SK-N-SH (cell line): ENCODE results near the gene C7. TPM values are rescaled to one million over a fixed set of nuclear protein-coding genes. Genes with fewer than 3 reads are reported as not detected.
A peak's percentile ranks its signal among the peaks of the same experiment; 100 is the strongest.

Experiments used
- CTCF ChIA-PET: fragments of 300-600, 350-600 bp; formaldehyde crosslinking; extraction: SDS; loops from one replicate; lab custom pipeline; 2021; lab: Yijun Ruan, JAX
- POLR2A ChIA-PET: fragments of 350-600 bp; sonication (Branson Sonifier 250); formaldehyde crosslinking; extraction: SDS; loops from one replicate; lab custom pipeline; 2020; ENCODE audit warnings: antibody characterized with exemption, inconsistent platforms; lab: Yijun Ruan, JAX
- DNase-seq: peaks from one replicate; pipeline ENCODE4 v3.0.0; 2012
- H2AFZ ChIP-seq: fragments of 200-600 bp; sonication (generic); 2 replicates; pipeline ENCODE4 v1.8.1; 2016; ENCODE audit warnings: antibody characterized with exemption, mild to moderate bottlenecking, low read depth
- H3F3A ChIP-seq: fragments of 200-600 bp; sonication (generic); replicated peaks from 2 replicates; pipeline ENCODE3; 2016; ENCODE audit warnings: antibody characterized with exemption, mild to moderate bottlenecking; ENCODE audit not compliant: insufficient read depth
- H3K27ac ChIP-seq, 2 experiments: fragments of 200-500 bp in 1 of 2; fragments of 200-600 bp in 1 of 2; sonication (Bioruptor generic) in 1 of 2; sonication (generic), shearing (Covaris generic) in 1 of 2; 2 replicates each; pipeline versions ENCODE4 v1.5.1 to v1.6.1; 2014 to 2016; ENCODE audit warnings: low read depth in 2 of 2, inconsistent platforms in 1 of 2, low read length in 1 of 2, mild to moderate bottlenecking in 1 of 2, mixed read lengths in 1 of 2
- H3K27me3 ChIP-seq: fragments of 200-600 bp; sonication (generic), shearing (Covaris generic); 2 replicates; pipeline ENCODE4 v1.6.1; 2016; ENCODE audit warnings: mixed run types; ENCODE audit not compliant: insufficient read depth
- H3K36me3 ChIP-seq, 2 experiments: fragments of 200-500 bp in 1 of 2; fragments of 200-600 bp in 1 of 2; sonication (Bioruptor generic) in 1 of 2; sonication (generic) in 1 of 2; replicated peaks in 1 of 2; 2 replicates each; pipeline versions ENCODE3 to v1.5.1; 2014 to 2016; ENCODE audit warnings: low read length in 1 of 2, mild to moderate bottlenecking in 1 of 2; ENCODE audit not compliant: insufficient read depth in 2 of 2, control insufficient read depth in 1 of 2
- H3K4me1 ChIP-seq, 2 experiments: fragments of 200-500 bp in 1 of 2; fragments of 200-600 bp in 1 of 2; sonication (Bioruptor generic) in 1 of 2; sonication (generic), shearing (Covaris generic) in 1 of 2; 2 replicates each; pipeline versions ENCODE4 v1.5.1 to v1.6.1; 2014 to 2016; ENCODE audit warnings: low read depth in 1 of 2, low read length in 1 of 2, mixed run types in 1 of 2; ENCODE audit not compliant: insufficient read depth in 2 of 2, control insufficient read depth in 1 of 2
- H3K4me2 ChIP-seq: fragments of 200-600 bp; sonication (generic), shearing (Covaris generic); 2 replicates; pipeline ENCODE4 v1.6.1; 2017; ENCODE audit warnings: mixed run types
- H3K4me3 ChIP-seq, 2 experiments: fragments of 200-500 bp in 1 of 2; fragments of 200-600 bp in 1 of 2; sonication (Bioruptor generic) in 1 of 2; sonication (generic), shearing (Covaris generic) in 1 of 2; 2 replicates each; pipeline versions ENCODE4 v1.5.1 to v1.8.1; 2014 to 2016; ENCODE audit warnings: low read depth in 2 of 2, inconsistent platforms in 1 of 2, low read length in 1 of 2, mild to moderate bottlenecking in 1 of 2, mixed read lengths in 1 of 2, moderate library complexity in 1 of 2
- H3K79me2 ChIP-seq: fragments of 200-600 bp; sonication (generic); 2 replicates; pipeline ENCODE4 v1.8.1; 2017; ENCODE audit warnings: mild to moderate bottlenecking; ENCODE audit not compliant: insufficient read depth
- H3K9ac ChIP-seq: fragments of 200-600 bp; sonication (generic); 2 replicates; pipeline ENCODE4 v1.6.1; 2017; ENCODE audit warnings: mixed run types
- H3K9me2 ChIP-seq: fragments of 200-600 bp; sonication (generic); 2 replicates; pipeline ENCODE4 v1.6.1; 2017; ENCODE audit warnings: mixed run types
- H3K9me3 ChIP-seq: fragments of 200-600 bp; sonication (generic); 2 replicates; pipeline ENCODE4 v1.6.1; 2017; ENCODE audit warnings: mixed run types, mild to moderate bottlenecking, moderate library complexity
- H4K20me1 ChIP-seq: fragments of 200-600 bp; sonication (generic); 2 replicates; pipeline ENCODE4 v1.6.1; 2017; ENCODE audit warnings: mild to moderate bottlenecking, mixed run types; ENCODE audit not compliant: insufficient read depth
- CHD2 ChIP-seq: fragments of 150-350 bp; IDR thresholded peaks from 2 replicates; pipeline ENCODE4 v1.6.1; 2018; ENCODE audit warnings: low read length; ENCODE audit not compliant: partially characterized antibody
- EP300 ChIP-seq, 2 experiments: IDR thresholded peaks; 2 replicates each; pipeline versions ENCODE4 v1.4.0 to v1.6.1; 2012; ENCODE audit warnings: borderline replicate concordance in 1 of 2, low read depth in 1 of 2, low read length in 1 of 2
- FOSL2 ChIP-seq: IDR thresholded peaks from 2 replicates; pipeline ENCODE4 v1.4.0; 2012; ENCODE audit warnings: low read depth, mild to moderate bottlenecking, moderate library complexity, borderline replicate concordance
- MXI1 ChIP-seq: IDR thresholded peaks from 2 replicates; pipeline ENCODE4 v1.6.1; 2012; ENCODE audit warnings: mild to moderate bottlenecking, low read depth, low read length, improper control_type of control experiment
- POLR2AphosphoS5 ChIP-seq: IDR thresholded peaks from 2 replicates; pipeline ENCODE4 v1.6.1; 2012; ENCODE audit warnings: low read depth, low read length
- RAD21 ChIP-seq: IDR thresholded peaks from 2 replicates; pipeline ENCODE4 v1.6.1; 2012; ENCODE audit warnings: mild to moderate bottlenecking, low read length
- RCOR1 ChIP-seq: fragments of 150-350 bp; IDR thresholded peaks from 2 replicates; pipeline ENCODE4 v1.6.1; 2017; ENCODE audit warnings: antibody characterized with exemption, low read length
- RFX5 ChIP-seq: IDR thresholded peaks from 2 replicates; pipeline ENCODE4 v1.6.1; 2012; ENCODE audit warnings: mild to moderate bottlenecking, improper control_type of control experiment, low read length
- SMC3 ChIP-seq: IDR thresholded peaks from 2 replicates; pipeline ENCODE4 v1.6.1; 2012; ENCODE audit warnings: low read depth, low read length, improper control_type of control experiment
- TAF1 ChIP-seq: IDR thresholded peaks from 2 replicates; pipeline ENCODE4 v1.6.1; 2012; ENCODE audit warnings: low read depth, mild to moderate bottlenecking, low read length, moderate library complexity, borderline replicate concordance
- TCF12 ChIP-seq: IDR thresholded peaks from 2 replicates; pipeline ENCODE4 v1.4.0; 2012
- TEAD4 ChIP-seq: IDR thresholded peaks from 2 replicates; pipeline ENCODE4 v1.4.0; 2012; ENCODE audit warnings: mild to moderate bottlenecking, borderline replicate concordance; ENCODE audit not compliant: insufficient read depth
- YY1 ChIP-seq: IDR thresholded peaks from 2 replicates; pipeline ENCODE4 v1.4.0; 2012; ENCODE audit warnings: low read depth, mild to moderate bottlenecking
- WGBS: methylation state at CpG from one replicate; pipeline ENCODE4 v1.1.6; 2017; ENCODE audit warnings: low lambda C conversion rate; 5-methylcytosine and 5-hydroxymethylcytosine counted together
- polyA plus RNA-seq, 3 experiments: library from polyadenylated mRNA; depleted of rRNA; stranded (reverse); fragments of >200 nt; gene quantifications; 2 replicates each; pipeline ENCODE4 v1.2.3, GENCODE V29; 2012
- TF ChIP-seq, protein P1 (sequence below): fragments of 150-350 bp; IDR thresholded peaks from 2 replicates; pipeline ENCODE4 v1.6.1; 2016; ENCODE audit warnings: mild to moderate bottlenecking, low read depth, low read length
- TF ChIP-seq, protein P2 (sequence below): IDR thresholded peaks from 2 replicates; pipeline ENCODE4 v1.4.0; 2012; ENCODE audit warnings: low read depth, borderline replicate concordance
- TF ChIP-seq, protein P3 (sequence below): IDR thresholded peaks from 2 replicates; pipeline ENCODE4 v1.4.0; 2012; ENCODE audit warnings: low read depth
- TF ChIP-seq, protein P4 (sequence below): IDR thresholded peaks from 2 replicates; pipeline ENCODE4; 2012

Gene C7
- polyA plus RNA-seq, 1 of the 3 experiments (the other 2 are of a cell fraction), result 11.1 TPM

DNA sequence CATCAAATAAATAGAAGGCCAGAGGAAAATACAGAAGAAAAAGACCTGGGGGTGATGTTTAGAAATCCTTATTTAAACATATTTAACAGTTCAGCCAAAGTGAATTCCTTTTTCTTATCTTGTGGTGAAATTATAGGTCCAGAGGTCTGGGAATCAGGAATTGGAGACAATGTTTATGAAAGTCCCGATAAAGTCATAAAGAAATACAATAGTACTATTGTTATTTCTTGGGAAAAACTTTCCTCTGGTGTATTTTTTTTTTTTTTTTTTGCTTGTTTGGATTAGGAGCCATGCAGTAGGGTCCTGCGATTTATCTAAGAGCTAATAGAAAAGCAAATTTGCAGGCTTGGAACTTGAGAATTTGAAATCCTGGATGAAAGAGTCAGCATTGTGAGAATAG, 426 bp downstream of the C7 start:
- H3K4me3 ChIP-seq, result peak overlapping the region in 1 of 2 experiments; percentile 32; a peak in 2 of 4 replicates

More for the DNA sequence above, 426 bp downstream of the C7 start:
- no peaks in the 10 kb centered on the region for H3K36me3 ChIP-seq
- no peaks in the 10 kb centered on the region for H3K27me3 ChIP-seq
- no peak for DNase-seq
- H3K27ac ChIP-seq, result peak overlapping the region in 1 of 2 experiments; percentile 91; a peak in 2 of 4 replicates
- no peak for TF ChIP-seq TEAD4
- TF ChIP-seq TCF12, result no peak
- TF ChIP-seq MXI1, result no peak
- TF ChIP-seq POLR2AphosphoS5, result no peak
- TF ChIP-seq, protein P1, sequence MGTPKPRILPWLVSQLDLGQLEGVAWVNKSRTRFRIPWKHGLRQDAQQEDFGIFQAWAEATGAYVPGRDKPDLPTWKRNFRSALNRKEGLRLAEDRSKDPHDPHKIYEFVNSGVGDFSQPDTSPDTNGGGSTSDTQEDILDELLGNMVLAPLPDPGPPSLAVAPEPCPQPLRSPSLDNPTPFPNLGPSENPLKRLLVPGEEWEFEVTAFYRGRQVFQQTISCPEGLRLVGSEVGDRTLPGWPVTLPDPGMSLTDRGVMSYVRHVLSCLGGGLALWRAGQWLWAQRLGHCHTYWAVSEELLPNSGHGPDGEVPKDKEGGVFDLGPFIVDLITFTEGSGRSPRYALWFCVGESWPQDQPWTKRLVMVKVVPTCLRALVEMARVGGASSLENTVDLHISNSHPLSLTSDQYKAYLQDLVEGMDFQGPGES, result no peak
- no peak for TF ChIP-seq RFX5
- TF ChIP-seq RAD21, result no peak
- TF ChIP-seq, protein P2, sequence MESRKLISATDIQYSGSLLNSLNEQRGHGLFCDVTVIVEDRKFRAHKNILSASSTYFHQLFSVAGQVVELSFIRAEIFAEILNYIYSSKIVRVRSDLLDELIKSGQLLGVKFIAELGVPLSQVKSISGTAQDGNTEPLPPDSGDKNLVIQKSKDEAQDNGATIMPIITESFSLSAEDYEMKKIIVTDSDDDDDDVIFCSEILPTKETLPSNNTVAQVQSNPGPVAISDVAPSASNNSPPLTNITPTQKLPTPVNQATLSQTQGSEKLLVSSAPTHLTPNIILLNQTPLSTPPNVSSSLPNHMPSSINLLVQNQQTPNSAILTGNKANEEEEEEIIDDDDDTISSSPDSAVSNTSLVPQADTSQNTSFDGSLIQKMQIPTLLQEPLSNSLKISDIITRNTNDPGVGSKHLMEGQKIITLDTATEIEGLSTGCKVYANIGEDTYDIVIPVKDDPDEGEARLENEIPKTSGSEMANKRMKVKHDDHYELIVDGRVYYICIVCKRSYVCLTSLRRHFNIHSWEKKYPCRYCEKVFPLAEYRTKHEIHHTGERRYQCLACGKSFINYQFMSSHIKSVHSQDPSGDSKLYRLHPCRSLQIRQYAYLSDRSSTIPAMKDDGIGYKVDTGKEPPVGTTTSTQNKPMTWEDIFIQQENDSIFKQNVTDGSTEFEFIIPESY, result no peak
- TF ChIP-seq, protein P3, sequence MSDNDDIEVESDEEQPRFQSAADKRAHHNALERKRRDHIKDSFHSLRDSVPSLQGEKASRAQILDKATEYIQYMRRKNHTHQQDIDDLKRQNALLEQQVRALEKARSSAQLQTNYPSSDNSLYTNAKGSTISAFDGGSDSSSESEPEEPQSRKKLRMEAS, result no peak
- TF ChIP-seq, protein P4, sequence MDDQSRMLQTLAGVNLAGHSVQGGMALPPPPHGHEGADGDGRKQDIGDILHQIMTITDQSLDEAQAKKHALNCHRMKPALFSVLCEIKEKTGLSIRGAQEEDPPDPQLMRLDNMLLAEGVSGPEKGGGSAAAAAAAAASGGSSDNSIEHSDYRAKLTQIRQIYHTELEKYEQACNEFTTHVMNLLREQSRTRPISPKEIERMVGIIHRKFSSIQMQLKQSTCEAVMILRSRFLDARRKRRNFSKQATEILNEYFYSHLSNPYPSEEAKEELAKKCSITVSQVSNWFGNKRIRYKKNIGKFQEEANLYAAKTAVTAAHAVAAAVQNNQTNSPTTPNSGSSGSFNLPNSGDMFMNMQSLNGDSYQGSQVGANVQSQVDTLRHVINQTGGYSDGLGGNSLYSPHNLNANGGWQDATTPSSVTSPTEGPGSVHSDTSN, result no peak
- no peak for TF ChIP-seq RCOR1
- TF ChIP-seq TAF1, result no peak
- no peak for TF ChIP-seq YY1
- TF ChIP-seq SMC3, result no peak
- TF ChIP-seq FOSL2, result no peak
- no peak for TF ChIP-seq CHD2
- no peak for TF ChIP-seq EP300 (IDR thresholded peaks at IDR 0.05; ENCODE audit: borderline replicate concordance in 1 of 2, low read depth in 1 of 2, low read length in 1 of 2)
- H2AFZ ChIP-seq, result no peak overlapping the region
- H3K9me2 ChIP-seq, result no peaks in the 10 kb centered on the region
- no peak overlapping the region for H3K4me2 ChIP-seq
- no peaks in the 10 kb centered on the region for H4K20me1 ChIP-seq
- H3K79me2 ChIP-seq, result no peaks in the 10 kb centered on the region
- WGBS, result 17% methylated on average over 2 of the region's 2 CpGs
- H3K4me1 ChIP-seq, result peaks cover 0 to 8% of the 10 kb centered on the region in 2 experiments; a peak in 1 of 4 replicates
- no peaks in the 10 kb centered on the region for H3F3A ChIP-seq
- ChIA-PET POLR2A (interaction anchor here (1.1 to 2.9 kb wide), 4 partner anchors 354 to 601 kb away, joined by 3 to 7 read pairs (median 4); partner anchors contain the start of gene PLCXD3), CTCF (interaction anchor here (1.0 to 1.9 kb wide), 7 partner anchors 54 to 934 kb away, joined by 3 to 5 read pairs (median 3); no protein-coding TSS in a partner anchor)
- H3K9ac ChIP-seq, result no peak overlapping the region
- no peaks in the 10 kb centered on the region for H3K9me3 ChIP-seq
